Neuron (in vitro differentiated cells): Measurements from ENCODE around the gene DIPK1A.
"Not testable (repeated sequence)": the region's sequence is repeated elsewhere in the genome, so short reads cannot be mapped to it uniquely, and the experiment has no call there.

Experiments used
- H2AFZ ChIP-seq: one replicate; pipeline ENCODE4 v1.6.1; 2013; ENCODE audit warnings: low read depth, mild to moderate bottlenecking, inconsistent platforms, low read length, moderate library complexity
- H3K27me3 ChIP-seq: one replicate; pipeline ENCODE4 v1.6.1; 2013; ENCODE audit warnings: low read length; ENCODE audit not compliant: insufficient read depth
- H3K36me3 ChIP-seq: one replicate; pipeline ENCODE4 v1.6.1; 2013; ENCODE audit warnings: low read length; ENCODE audit not compliant: insufficient read depth
- H3K4me1 ChIP-seq: one replicate; pipeline ENCODE4 v1.6.1; 2013; ENCODE audit warnings: low read length; ENCODE audit not compliant: insufficient read depth
- H3K4me3 ChIP-seq: 2 replicates; pipeline ENCODE4 v1.5.1; 2013; ENCODE audit warnings: mild to moderate bottlenecking, low read length, moderate library complexity
- H3K9me3 ChIP-seq: one replicate; pipeline ENCODE4 v1.6.1; 2013; ENCODE audit warnings: low read length

The DIPK1A gene

DNA sequence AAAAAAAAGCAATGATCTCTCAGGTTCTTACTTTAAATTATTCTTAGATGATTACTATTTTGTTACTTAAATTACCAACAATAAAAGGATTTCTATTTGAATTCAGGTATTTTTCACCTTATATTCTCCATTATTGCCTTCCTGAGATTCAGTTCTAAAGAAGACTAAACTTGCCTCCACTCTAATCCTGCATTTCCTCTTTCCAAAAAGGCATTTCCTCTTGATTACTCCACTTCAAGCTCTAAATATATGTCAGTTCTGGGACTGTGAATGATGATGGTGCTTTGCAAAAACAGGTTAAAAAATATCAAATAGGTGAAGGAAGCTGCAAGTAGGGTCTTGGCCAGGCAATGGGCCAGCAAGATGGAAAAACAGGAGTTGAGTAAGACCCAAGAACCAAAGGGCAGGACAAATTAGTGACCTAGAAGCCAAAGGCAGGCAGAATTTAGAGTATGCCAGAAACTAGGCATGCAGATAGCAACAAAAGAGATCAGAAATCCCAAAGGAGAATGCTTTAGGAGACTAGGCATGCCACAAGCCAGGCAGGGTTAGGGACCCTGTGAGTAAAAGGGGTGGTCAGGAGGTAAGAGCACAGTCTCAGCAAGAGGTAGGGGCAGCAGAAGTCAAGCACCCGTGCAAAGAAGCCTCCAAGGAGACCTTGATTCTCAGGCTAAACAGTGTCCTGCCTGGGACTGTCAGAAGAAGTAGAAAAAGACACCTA is 11.3 kb upstream of the DIPK1A start:
- Histone ChIP-seq H3K27me3 (peaks cover 14% of the 10 kb centered on the region), H3K4me1 (no peaks in the 10 kb centered on the region), H2AFZ (no peak overlapping the region), H3K4me3 (no peak overlapping the region), H3K36me3 (no peaks in the 10 kb centered on the region), H3K9me3 (no peaks in the 10 kb centered on the region)

- H3K4me3 ChIP-seq, H3K4me1 ChIP-seq, H2AFZ ChIP-seq, H3K36me3 ChIP-seq, H3K9me3 ChIP-seq: not testable (repeated sequence)
- peaks cover 14% of the 10 kb centered on the region for H3K27me3 ChIP-seq
Measured at GRCh38 chr1:92971932-92972331, 10.7 kb upstream of the DIPK1A start.

DNA sequence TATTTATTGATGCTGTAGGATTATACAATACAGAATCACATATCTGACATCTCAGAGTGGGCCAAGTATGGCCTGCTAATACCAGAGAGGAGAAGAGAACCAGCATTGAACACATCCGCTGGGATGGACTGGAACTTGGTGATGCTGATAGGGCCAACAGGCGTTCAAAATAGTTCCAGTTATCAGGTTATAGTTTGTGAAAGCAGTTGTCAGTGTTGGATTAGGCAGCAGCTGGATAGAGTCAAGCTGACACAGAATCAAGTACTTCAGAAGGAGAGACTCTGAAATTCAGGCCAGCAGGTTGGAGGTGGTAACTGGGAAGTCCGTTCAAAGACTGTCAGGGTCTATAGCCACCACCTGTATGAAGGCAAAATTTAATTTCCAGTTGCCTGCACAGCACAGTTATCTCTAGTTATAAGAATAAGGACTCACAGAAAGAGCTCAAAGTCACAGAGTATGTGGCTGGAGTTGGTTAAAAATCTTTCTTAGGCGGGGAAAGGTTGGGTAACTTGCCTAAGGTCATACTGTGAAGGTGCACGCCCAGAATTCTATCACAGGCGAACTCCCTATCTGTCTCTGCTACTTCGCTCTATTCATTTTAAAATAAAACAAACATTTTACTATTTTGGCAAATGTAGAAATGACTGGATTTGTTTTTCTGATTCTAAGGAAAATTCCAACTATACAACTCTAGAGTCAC is 9.9 kb upstream of the DIPK1A start:
- Histone ChIP-seq H3K9me3 (no peaks in the 10 kb centered on the region), H3K27me3 (peaks cover 14% of the 10 kb centered on the region), H3K4me1 (no peaks in the 10 kb centered on the region), H3K4me3 (no peak overlapping the region), H2AFZ (no peak overlapping the region), H3K36me3 (no peaks in the 10 kb centered on the region)

DNA sequence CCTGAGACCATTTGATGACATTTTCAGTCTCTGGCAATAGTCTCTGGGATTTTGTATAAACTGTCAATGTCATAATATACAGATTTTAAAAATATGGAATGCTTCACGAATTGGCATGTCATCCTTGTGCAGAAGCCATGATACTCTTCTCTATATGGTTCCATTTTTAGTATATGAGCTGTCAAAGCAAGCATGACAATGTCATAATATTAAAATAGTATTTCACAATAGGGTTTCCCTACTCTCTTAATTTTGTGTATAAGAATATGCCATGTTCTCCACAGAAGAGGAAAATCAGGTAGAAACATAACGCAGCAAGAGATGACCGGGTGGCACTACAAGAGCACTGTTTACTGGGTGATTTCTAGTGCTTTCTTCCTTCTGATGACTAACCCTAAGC is 8.3 kb upstream of the DIPK1A start:
- H2AFZ ChIP-seq = no peak overlapping the region
- no peaks in the 10 kb centered on the region for H3K9me3 ChIP-seq
- peaks cover 17% of the 10 kb centered on the region for H3K27me3 ChIP-seq
- H3K4me3 ChIP-seq = no peak overlapping the region
- no peaks in the 10 kb centered on the region for H3K36me3 ChIP-seq
- no peaks in the 10 kb centered on the region for H3K4me1 ChIP-seq

- peaks cover 28% of the 10 kb centered on the region for H3K27me3 ChIP-seq
- no peaks in the 10 kb centered on the region for H3K9me3 ChIP-seq
- no peak overlapping the region for H2AFZ ChIP-seq
- no peak overlapping the region for H3K4me3 ChIP-seq
- H3K4me1 ChIP-seq = no peaks in the 10 kb centered on the region
- H3K36me3 ChIP-seq = no peaks in the 10 kb centered on the region
Measured at GRCh38 chr1:92968138-92969032, 7.1 kb upstream of the DIPK1A start.

- Histone ChIP-seq H3K36me3 (no peaks in the 10 kb centered on the region), H3K4me3 (no peak overlapping the region), H2AFZ (no peak overlapping the region), H3K9me3 (no peaks in the 10 kb centered on the region), H3K27me3 (peaks cover 28% of the 10 kb centered on the region), H3K4me1 (peaks cover 13% of the 10 kb centered on the region)
Measured at GRCh38 chr1:92964998-92965397, 3.7 kb upstream of the DIPK1A start.

GRCh38 chr1:92964316-92964715 is 3.1 kb upstream of the DIPK1A start:
- Histone ChIP-seq H3K4me1 (peaks cover 13% of the 10 kb centered on the region), H3K36me3 (no peaks in the 10 kb centered on the region), H3K4me3 (no peak overlapping the region), H2AFZ (no peak overlapping the region), H3K9me3 (no peaks in the 10 kb centered on the region), H3K27me3 (peaks cover 26% of the 10 kb centered on the region)

- peak overlapping the region; percentile 84 for H2AFZ ChIP-seq
Measured at GRCh38 chr1:92961896-92962752, 862 bp upstream of the DIPK1A start.

DNA sequence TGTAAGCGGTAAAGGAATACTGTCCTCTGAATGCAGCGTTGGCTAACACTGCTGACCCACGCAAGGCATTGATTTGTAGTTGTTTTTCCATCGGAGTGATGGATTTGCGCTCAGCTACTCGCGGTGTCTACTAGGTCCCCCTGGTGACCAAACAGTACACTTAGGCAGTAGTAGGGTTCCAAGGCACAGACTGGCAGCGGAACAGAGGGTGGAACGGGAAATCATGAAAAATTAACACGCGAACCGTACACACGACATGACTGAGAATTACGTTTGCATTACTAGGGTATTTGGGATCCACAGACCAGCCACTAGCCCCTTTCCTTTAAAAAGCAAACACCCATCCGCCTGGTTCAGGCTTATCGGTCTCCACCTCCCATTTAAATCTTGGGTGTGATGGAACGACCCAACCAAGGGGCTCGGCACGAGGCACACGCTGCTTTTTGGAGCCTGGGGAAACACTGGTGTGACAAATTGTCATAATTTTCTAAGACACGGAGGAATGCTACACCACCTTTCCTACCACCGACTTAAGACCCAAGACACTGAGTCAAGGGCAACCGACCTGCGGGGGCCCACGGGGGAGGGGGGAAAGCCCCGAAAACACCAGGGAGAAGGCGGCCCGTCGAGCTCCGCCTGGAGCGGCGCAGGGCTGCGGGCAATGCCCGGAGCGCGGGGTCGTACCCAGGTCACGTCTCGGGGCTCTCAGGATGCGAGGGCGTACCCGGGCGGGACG is 699 bp downstream of the DIPK1A start:
- Histone ChIP-seq H3K4me1 (peaks cover 13% of the 10 kb centered on the region), H3K36me3 (no peaks in the 10 kb centered on the region), H3K27me3 (peaks cover 32% of the 10 kb centered on the region), H3K4me3 (peak overlapping the region; percentile 89), H2AFZ (peak overlapping the region; percentile 93), H3K9me3 (no peaks in the 10 kb centered on the region)

More at GRCh38 chr1:92961896-92962752, 862 bp upstream of the DIPK1A start:
- H3K9me3 ChIP-seq = no peaks in the 10 kb centered on the region
- H3K36me3 ChIP-seq = no peaks in the 10 kb centered on the region
- peak overlapping the region; percentile 89 for H3K4me3 ChIP-seq
- peaks cover 13% of the 10 kb centered on the region for H3K4me1 ChIP-seq
- H3K27me3 ChIP-seq = peaks cover 31% of the 10 kb centered on the region

DNA sequence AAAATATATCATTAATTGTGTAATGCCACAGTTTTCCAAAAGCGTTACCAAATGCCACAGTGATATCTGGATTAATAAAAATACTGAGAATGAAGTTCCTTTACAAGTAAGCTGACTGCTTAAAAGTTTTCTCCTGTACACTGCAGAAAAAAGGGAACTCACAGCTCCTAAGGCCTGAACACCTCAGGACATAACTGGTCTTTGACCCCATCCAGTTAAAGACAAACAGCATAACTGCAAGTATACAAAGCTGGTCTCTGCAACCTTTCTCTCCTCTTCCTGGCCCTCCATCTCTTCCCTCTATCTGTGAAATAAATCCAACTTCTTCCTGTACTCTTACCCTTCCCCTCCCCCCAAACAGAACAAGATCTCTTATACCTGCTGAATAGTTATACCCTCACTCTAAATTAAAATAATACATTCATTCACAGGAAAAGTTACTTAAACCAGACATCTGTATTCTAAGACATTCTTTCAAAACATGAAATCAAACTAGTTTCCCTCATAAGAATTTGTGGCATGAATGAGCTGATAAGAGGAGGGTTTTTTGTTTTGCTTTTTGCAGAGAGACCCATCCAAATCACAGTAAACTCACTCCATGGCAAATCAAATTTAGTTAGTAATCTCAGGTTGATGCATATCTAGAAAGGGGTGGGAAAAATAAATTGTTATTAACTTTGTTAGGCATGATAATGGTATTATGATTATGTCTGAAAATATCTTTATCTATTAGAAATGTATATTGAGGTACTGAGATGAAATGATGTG is 2.9 kb downstream of the DIPK1A start:
- H2AFZ ChIP-seq = no peak overlapping the region
- H3K4me3 ChIP-seq = no peak overlapping the region
- no peaks in the 10 kb centered on the region for H3K36me3 ChIP-seq
- H3K27me3 ChIP-seq = peaks cover 18% of the 10 kb centered on the region
- H3K9me3 ChIP-seq = no peaks in the 10 kb centered on the region
- H3K4me1 ChIP-seq = peaks cover 13% of the 10 kb centered on the region

GRCh38 chr1:92957030-92957734 is 4.1 kb downstream of the DIPK1A start:
- Histone ChIP-seq H3K9me3 (no peaks in the 10 kb centered on the region), H3K27me3 (peaks cover 9% of the 10 kb centered on the region), H3K4me1 (peaks cover 10% of the 10 kb centered on the region), H3K36me3 (no peaks in the 10 kb centered on the region), H2AFZ (no peak overlapping the region), H3K4me3 (no peak overlapping the region)
